ENCODE measurements around the gene EZR. TPM values are rescaled to one million over a fixed set of nuclear protein-coding genes. Genes with fewer than 3 reads are reported as not detected.
A peak's percentile ranks its signal among the peaks of the same experiment; 100 is the strongest.

EZR gene
- total RNA-seq, 4 donors from 2014 or later = 201 to 515 (median 470) TPM

- Histone ChIP-seq H3K4me1 (peaks cover 0 to 9% (median 2%) of the 10 kb centered on the region in 4 donors), H3K27ac (peak overlapping the region in 3 of 4 donors; percentile 32 to 85 (median 84)), H3K4me3 (no peak overlapping the region), H3K9me3 (no peaks in the 10 kb centered on the region), H3K27me3 (no peaks in the 10 kb centered on the region), H3K36me3 (no peaks in the 10 kb centered on the region)
- no peak for DNase-seq
- no peak for TF ChIP-seq CTCF (IDR thresholded peaks at IDR 0.05)
- TF ChIP-seq POLR2A (IDR thresholded peaks at IDR 0.05) = no peak
Observed at GRCh38 chr6:158861686-158862381, 42.7 kb upstream of the EZR start.

GRCh38 chr6:158860279-158860865, 41.2 kb upstream of the EZR start:
- Histone ChIP-seq H3K27ac (no peak overlapping the region), H3K9me3 (no peaks in the 10 kb centered on the region), H3K27me3 (no peaks in the 10 kb centered on the region), H3K36me3 (no peaks in the 10 kb centered on the region), H3K4me1 (peaks cover 0 to 2% (median 0%) of the 10 kb centered on the region in 4 donors), H3K4me3 (no peak overlapping the region)
- TF ChIP-seq POLR2A (IDR thresholded peaks at IDR 0.05) (no peak), CTCF (IDR thresholded peaks at IDR 0.05) (no peak)
- DNase-seq = no peak

DNA sequence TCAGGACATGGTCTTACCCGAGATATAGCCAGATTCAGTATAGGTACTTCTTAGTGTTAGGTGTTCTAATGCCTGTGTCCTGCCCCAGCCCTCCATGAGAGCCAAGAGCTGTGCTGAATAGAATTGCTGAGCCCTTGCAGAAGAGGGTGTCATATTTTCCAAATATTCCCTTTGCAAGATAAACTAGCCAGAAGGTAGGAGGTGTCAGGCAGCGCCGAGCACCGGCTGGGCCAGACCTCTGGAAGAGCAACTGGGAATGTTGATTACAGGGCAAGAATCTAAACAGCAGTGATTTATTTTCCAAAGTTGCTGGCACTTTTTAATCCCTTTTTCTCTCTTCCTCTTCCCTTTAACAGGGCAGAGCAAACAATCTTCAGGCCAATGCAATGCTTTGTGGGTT, 37.1 kb upstream of the EZR start:
- Histone ChIP-seq H3K9me3 (no peaks in the 10 kb centered on the region), H3K4me1 (peaks cover 0 to 28% (median 13%) of the 10 kb centered on the region in 4 donors), H3K4me3 (no peak overlapping the region), H3K27me3 (no peaks in the 10 kb centered on the region), H3K36me3 (no peaks in the 10 kb centered on the region), H3K27ac (peak overlapping the region in 2 of 4 donors; percentile 26 to 80)
- TF ChIP-seq CTCF (IDR thresholded peaks at IDR 0.05) (no peak), POLR2A (IDR thresholded peaks at IDR 0.05) (no peak)
- no peak for DNase-seq

DNA sequence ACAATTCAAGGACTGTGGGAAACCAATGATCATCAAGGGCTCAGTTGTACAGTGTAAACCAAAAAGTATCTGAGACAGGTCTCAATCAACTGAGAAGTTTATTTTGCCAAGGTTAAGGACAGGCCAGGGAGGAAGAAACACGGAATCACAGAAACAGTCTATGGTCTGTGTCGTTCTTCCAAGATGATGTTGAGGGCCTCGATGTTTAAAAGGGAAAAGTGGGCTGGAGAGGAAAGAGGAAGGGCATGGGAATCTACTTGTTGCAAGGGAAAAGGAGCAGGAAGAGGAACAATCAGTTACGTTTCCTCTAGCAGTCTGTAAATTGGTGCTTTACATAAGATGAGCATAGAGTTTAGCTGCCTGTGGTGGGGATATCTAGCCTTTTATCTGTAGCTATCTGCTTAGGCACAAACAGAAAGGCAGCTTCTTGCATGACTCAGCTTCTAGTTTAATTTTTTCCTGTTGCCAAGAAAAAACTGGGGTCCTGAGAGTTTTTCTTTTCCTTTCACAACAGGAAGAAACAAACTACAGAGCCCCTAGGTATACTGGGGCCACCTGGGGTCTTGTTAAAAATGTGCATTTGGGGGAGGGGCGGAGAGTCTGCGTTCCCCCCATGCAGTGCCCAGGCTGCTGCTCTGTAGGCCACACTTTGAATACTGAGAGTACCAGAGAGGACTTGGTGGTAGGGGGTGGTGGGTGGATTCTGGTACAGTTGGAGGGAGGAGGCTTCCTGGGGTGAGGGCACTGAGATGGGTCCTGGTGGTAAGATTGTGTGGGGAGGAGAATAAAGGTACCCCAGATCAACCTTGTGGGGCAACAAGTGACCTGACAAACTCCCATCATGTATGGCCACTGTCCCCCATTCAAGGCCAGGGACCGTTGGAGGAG, 35.3 kb upstream of the EZR start:
- no peak for TF ChIP-seq CTCF (IDR thresholded peaks at IDR 0.05)
- TF ChIP-seq POLR2A (IDR thresholded peaks at IDR 0.05) = no peak
- H3K4me1 ChIP-seq = peaks cover 0 to 31% (median 13%) of the 10 kb centered on the region in 4 donors
- H3K27ac ChIP-seq = peak overlapping the region; percentile 77 to 96 (median 83)
- DNase-seq = no peak
- H3K9me3 ChIP-seq = no peaks in the 10 kb centered on the region
- peak overlapping the region in 1 of 4 donors; percentile 27 for H3K4me3 ChIP-seq
- H3K36me3 ChIP-seq = no peaks in the 10 kb centered on the region
- no peaks in the 10 kb centered on the region for H3K27me3 ChIP-seq

GRCh38 chr6:158853880-158854213, 34.7 kb upstream of the EZR start:
- Histone ChIP-seq H3K27me3 (no peaks in the 10 kb centered on the region), H3K4me1 (peaks cover 0 to 34% (median 13%) of the 10 kb centered on the region in 4 donors), H3K27ac (peak overlapping the region; percentile 77 to 96 (median 83)), H3K9me3 (no peaks in the 10 kb centered on the region), H3K4me3 (peak overlapping the region; percentile 17 to 43 (median 22)), H3K36me3 (no peaks in the 10 kb centered on the region)
- TF ChIP-seq CTCF (IDR thresholded peaks at IDR 0.05) (no peak), POLR2A (IDR thresholded peaks at IDR 0.05) (no peak)
- DNase-seq = no peak

Data from Peyer's patch (tissue), 4 donors.